NT2/D1 (cell line): ENCODE data around the gene LIFR.

Source experiments
- SUZ12 ChIP-seq: IDR thresholded peaks from 2 replicates; pipeline ENCODE4 v1.6.1; 2011; ENCODE audit not compliant: insufficient read length, insufficient read depth; ENCODE audit errors: extremely low read depth
- YY1 ChIP-seq: IDR thresholded peaks from 2 replicates; pipeline ENCODE4 v1.6.1; 2011; ENCODE audit not compliant: insufficient read length, insufficient read depth

DNA sequence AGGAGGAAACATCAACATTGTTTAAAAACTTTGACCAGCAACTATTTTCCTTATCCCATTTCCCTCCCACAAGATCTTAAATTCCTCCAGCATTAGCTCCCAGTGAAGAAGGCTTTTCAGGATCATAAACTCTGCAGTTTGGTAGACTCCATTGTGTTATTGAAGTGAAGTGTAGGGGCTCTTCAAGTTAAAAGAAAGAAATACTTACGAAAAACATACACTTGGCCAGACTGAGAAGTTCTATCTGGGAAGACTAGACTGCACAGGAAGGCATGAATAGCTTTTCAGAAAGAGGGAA lies 22.3 kb downstream of the LIFR start:
- TF ChIP-seq SUZ12, result no peak
- TF ChIP-seq YY1, result no peak
